GM21723 (cell line): ENCODE results near the gene JOSD1.

Experiments
- ATAC-seq: cut with Tn5 transposase; IDR thresholded peaks from one replicate; pipeline ENCODE4 v1.9.1; 2021; ENCODE audit warnings: mild to moderate bottlenecking, moderate library complexity; ENCODE audit not compliant: unreplicated experiment

Gene JOSD1

GRCh38 chr22:38715176-38715764 is 14.5 kb upstream of the JOSD1 start:
- no peak for ATAC-seq

- no peak for ATAC-seq
Observed at GRCh38 chr22:38713921-38714320, 13.2 kb upstream of the JOSD1 start.

GRCh38 chr22:38712486-38713207 is 11.9 kb upstream of the JOSD1 start:
- ATAC-seq: no peak

- no peak for ATAC-seq
Observed at GRCh38 chr22:38710866-38711265, 10.1 kb upstream of the JOSD1 start.

- no peak for ATAC-seq
Observed at GRCh38 chr22:38710351-38710750, 9.6 kb upstream of the JOSD1 start.

GRCh38 chr22:38709306-38709705 is 8.6 kb upstream of the JOSD1 start:
- ATAC-seq: no peak

- no peak for ATAC-seq
Observed at GRCh38 chr22:38707984-38708383, 7.2 kb upstream of the JOSD1 start.

GRCh38 chr22:38707346-38707745 is 6.6 kb upstream of the JOSD1 start:
- ATAC-seq: no peak

GRCh38 chr22:38706901-38707195 is 6.1 kb upstream of the JOSD1 start:
- no peak for ATAC-seq

GRCh38 chr22:38706101-38706900 is 5.6 kb upstream of the JOSD1 start:
- ATAC-seq: peak; percentile 0

- ATAC-seq: peak; percentile 75
Observed at GRCh38 chr22:38705235-38706100, 4.7 kb upstream of the JOSD1 start, which contains the start of gene GTPBP1. Gene GTPBP1 (plus strand): TSS chr22:38705944. CDS start chr22:38705956, 12 bp downstream.

- no peak for ATAC-seq
Observed at GRCh38 chr22:38704654-38705234, 4.0 kb upstream of the JOSD1 start.

GRCh38 chr22:38700270-38700788 is 414 bp downstream of the JOSD1 start:
- ATAC-seq: peak; percentile 20

- no peak for ATAC-seq
Observed at GRCh38 chr22:38699784-38700183, 959 bp downstream of the JOSD1 start.

GRCh38 chr22:38699143-38699542 is 1.6 kb downstream of the JOSD1 start:
- no peak for ATAC-seq

- no peak for ATAC-seq
Observed at GRCh38 chr22:38698407-38699094, 2.2 kb downstream of the JOSD1 start.

- no peak for ATAC-seq
Observed at GRCh38 chr22:38697425-38698089, 3.2 kb downstream of the JOSD1 start.

GRCh38 chr22:38696606-38697424 is 3.9 kb downstream of the JOSD1 start:
- no peak for ATAC-seq
